ENCODE measurements around the gene SLC26A11.
"Not testable (repeated sequence)": the region's sequence is repeated elsewhere in the genome, so short reads cannot be mapped to it uniquely, and the experiment has no call there.

Gene SLC26A11

GRCh38 chr17:80281516-80281915 lies 61.3 kb downstream of the SLC26A11 start:
- DNase-seq (ENCODE audit: low read depth in 2 of 2) = no peak

GRCh38 chr17:80283116-80283852 lies 63.1 kb downstream of the SLC26A11 start:
- DNase-seq (ENCODE audit: low read depth in 2 of 2) = no peak

DNA sequence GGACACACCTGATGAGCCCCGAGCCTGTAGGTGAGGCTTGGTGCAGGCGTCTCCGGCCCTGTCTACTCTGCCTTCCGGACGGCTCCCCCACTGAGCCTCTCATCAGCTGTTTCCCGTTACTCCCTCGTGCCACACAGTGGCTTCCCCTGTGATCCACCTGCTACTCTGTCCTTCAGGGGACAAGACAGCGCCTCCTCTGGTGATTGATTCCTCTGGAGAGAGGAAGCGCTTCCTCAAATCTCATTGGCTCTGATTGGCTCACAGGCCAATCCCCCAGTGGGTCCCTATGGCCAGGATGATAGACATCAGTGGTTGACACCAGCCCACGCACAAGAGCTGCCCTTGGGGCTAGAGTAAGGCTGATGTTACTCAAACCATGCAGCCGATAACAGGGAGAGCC lies 64.4 kb downstream of the SLC26A11 start:
- DNase-seq (ENCODE audit: low read depth in 2 of 2) = no peak

GRCh38 chr17:80285237-80285920 lies 65.2 kb downstream of the SLC26A11 start:
- no peak for DNase-seq (ENCODE audit: low read depth in 2 of 2)

- DNase-seq (ENCODE audit: low read depth in 2 of 2) = no peak
Measured at GRCh38 chr17:80286638-80286960, 66.4 kb downstream of the SLC26A11 start.

DNA sequence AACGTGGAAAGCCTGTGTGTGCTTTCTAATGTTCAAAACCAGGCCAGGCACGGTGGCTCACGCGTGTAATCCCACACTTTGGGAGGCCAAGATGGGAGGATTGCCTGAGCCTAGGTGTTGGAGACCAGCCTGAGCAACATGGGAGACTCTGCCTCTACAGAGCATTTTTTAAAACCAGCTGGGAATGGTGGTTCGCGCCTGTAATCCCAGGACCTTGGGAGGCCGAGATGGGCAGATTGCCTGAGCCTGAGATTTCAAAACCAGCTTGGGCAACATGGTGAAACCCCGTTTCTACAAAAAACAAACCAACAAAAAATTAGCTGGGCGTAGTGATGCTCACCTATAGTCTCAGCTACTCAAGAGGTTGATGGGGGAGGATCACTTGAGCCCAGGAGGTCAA lies 66.8 kb downstream of the SLC26A11 start:
- DNase-seq (ENCODE audit: low read depth in 2 of 2) = no peak

- no peak for DNase-seq (ENCODE audit: low read depth in 2 of 2)
Measured at GRCh38 chr17:80287806-80288567, 67.8 kb downstream of the SLC26A11 start.

DNA sequence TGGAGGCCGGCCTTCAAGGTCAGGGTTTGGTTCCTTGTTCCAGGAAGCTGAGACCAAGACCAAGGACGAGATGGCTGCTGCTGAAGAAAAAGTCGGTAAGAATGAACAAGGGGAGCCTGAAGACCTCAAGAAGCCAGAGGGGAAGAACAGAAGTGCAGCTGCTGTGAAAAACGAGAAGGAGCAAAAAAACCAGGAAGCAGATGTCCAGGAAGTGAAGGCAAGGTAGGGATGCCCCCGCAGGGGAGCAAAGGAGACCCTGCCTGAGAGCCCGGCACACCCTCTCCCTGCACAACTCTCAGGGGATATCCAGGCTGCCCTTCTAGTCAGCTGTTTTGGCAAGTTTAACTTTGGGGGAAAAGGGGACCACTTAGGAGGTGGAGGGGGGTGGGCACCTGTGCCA lies 69.4 kb downstream of the SLC26A11 start:
- no peak for DNase-seq (ENCODE audit: low read depth in 2 of 2)

- no peak for DNase-seq (ENCODE audit: low read depth in 2 of 2)
Measured at GRCh38 chr17:80290156-80290555, 69.9 kb downstream of the SLC26A11 start.

DNA sequence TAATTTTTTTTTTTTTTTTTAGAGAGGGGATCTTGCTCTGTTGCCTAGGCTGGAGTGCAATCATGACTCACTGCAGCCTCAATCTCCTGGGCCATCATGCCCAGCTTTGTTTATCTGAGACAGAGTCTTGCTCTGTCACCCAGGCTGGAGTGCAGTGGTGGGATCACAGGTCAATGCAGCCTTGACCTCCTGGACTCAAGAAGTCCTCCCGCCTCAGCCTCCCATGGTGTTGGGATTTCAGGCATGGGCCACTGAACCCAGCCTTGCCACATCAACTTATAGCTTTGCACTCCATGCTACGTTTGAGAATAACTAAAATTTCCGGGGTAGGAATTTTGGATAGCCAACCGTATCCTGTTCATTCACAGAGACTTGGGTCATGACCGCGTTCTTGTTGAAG lies 71.0 kb downstream of the SLC26A11 start:
- DNase-seq (ENCODE audit: low read depth in 2 of 2) = no peak

GRCh38 chr17:80291691-80292487 lies 71.7 kb downstream of the SLC26A11 start:
- no peak for DNase-seq (ENCODE audit: low read depth in 2 of 2)

DNA sequence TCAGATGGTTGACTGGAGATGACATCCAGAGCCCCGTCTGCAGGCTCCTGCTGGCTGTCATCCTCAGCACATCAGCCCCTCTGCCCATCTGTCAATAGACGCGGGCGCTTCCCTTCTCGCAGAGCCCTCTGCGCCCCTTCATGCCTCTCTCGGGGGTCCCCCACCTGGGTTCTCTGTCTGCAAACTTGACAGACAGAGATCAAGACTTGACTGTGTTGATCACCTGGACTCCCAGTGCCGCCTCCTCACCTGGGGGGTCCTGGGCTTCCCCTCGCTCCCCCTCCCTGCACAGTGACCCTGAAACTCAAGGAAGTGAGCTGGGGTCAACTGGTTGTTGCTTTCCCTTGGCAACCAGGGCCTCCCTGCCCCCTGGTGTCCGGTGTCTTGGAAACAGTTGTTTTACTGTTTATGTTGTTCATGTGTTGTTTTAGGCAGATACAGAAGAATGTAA lies 72.3 kb downstream of the SLC26A11 start:
- no peak for DNase-seq (ENCODE audit: low read depth in 2 of 2)

GRCh38 chr17:80294210-80294609 lies 74.0 kb downstream of the SLC26A11 start:
- DNase-seq (ENCODE audit: low read depth in 2 of 2) = no peak

GRCh38 chr17:80294653-80295052 lies 74.4 kb downstream of the SLC26A11 start:
- DNase-seq (ENCODE audit: low read depth in 2 of 2) = no peak

DNA sequence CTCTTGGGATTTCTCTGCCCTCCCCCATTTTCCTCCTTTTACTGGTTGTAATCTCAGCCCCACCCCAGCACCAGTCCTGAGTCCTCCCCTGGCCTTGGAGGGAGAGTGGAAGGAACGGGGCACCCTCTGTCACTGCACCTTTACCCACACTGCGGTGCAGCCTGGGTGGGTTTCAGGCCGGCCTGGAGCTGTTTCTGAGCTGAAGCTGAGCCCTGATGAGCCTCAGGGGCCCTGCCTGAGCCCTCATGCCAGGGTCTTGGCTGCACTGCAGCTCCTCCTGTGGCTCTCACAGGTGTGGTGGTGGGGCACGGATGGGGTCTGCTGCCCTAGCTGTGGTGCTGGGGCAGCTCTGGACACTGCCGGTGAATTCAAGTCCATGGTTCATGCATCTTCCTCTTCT lies 74.9 kb downstream of the SLC26A11 start:
- DNase-seq (ENCODE audit: low read depth in 2 of 2) = no peak

GRCh38 chr17:80295559-80295958 lies 75.3 kb downstream of the SLC26A11 start:
- no peak for DNase-seq (ENCODE audit: low read depth in 2 of 2)

- DNase-seq (ENCODE audit: low read depth in 2 of 2) = no peak
Measured at GRCh38 chr17:80296221-80296620, 76.0 kb downstream of the SLC26A11 start.

DNA sequence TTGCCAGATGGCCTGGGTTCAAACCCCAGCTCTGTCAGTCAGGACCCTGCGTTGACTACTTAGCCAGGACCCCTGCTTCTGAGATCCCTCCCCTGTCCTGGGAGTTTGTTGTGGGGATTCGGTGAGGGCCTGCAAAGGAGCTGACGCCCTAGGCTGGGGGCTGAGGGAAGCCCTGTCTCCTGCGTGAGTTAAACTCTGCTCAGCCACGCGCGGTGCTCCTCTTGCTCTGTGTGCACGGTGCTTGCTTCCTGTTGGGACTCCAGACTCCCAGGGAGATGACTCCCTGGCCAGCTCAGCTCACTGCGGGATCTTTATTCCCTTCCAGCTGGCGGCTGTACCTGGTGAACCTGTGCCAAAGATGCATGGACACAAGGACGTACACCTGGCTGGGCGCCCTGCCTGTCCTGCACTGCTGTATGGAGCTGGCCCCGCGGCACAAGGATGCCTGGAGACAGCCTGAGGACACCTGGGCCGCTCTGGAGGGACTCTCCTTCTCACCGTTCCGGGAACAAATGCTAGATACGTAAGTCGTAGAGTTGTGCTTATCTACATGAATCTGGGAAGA lies 77.9 kb downstream of the SLC26A11 start:
- DNase-seq (ENCODE audit: low read depth in 2 of 2) = no peak

GRCh38 chr17:80299350-80300100 lies 79.3 kb downstream of the SLC26A11 start:
- not testable (repeated sequence) for DNase-seq (ENCODE audit: low read depth in 2 of 2)

GRCh38 chr17:80300756-80301155 lies 80.5 kb downstream of the SLC26A11 start:
- not testable (repeated sequence) for DNase-seq (ENCODE audit: low read depth in 2 of 2)
